ENCODE results near the gene CSKMT. TPM values are rescaled to one million over a fixed set of nuclear protein-coding genes. Genes with fewer than 3 reads are reported as not detected.
"Not testable (repeated sequence)": the region's sequence is repeated elsewhere in the genome, so short reads cannot be mapped to it uniquely, and the experiment has no call there.

Gene CSKMT
- total RNA-seq, 1 experiment from 2014 or later, result 4.5 TPM

DNA sequence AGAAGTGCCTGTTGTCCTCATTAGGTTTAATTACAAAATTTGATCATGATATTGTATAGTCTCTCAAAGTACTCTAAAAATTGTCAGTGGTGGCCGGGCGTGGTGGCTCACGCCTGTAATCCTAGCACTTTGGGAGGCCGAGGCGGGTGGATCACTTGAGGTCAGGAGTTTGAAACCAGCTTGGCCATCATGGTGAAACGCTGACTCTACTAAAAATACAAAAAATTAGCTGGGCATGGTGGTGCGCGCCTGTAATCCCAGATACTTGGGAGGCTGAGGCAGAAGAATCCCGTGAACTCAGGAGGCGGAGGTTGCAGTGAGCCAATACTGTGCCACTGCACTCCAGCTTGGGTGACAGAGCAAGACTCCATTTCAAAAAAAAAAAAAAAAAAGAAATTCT, 10.3 kb downstream of the CSKMT start:
- not testable (repeated sequence) for H3K4me2 ChIP-seq (ENCODE audit: low read depth, low read length, poor library complexity, severe bottlenecking); H3K27ac ChIP-seq (ENCODE audit: low read length); H3K27me3 ChIP-seq (ENCODE audit: low read length); H4K20me1 ChIP-seq (ENCODE audit: insufficient read depth, low read depth, low read length); H3K4me3 ChIP-seq (ENCODE audit: low read length); H3K9me3 ChIP-seq (ENCODE audit: low read length); DNase-seq; H3K9me2 ChIP-seq (replicated peaks; ENCODE audit: insufficient read depth, low read length); H3K9ac ChIP-seq (ENCODE audit: low read length); H2AFZ ChIP-seq (ENCODE audit: low read length); H3K36me3 ChIP-seq (ENCODE audit: insufficient read depth, low read length)
- Histone ChIP-seq H3K4me1 (ENCODE audit: low read length) (peaks cover 43% of the 10 kb centered on the region), H3K79me2 (ENCODE audit: low read length) (peaks cover 67% of the 10 kb centered on the region)

GRCh38 chr11:62676698-62677097, 11.6 kb downstream of the CSKMT start:
- H3K9ac ChIP-seq (ENCODE audit: low read length), result peak overlapping the region; percentile 97; the same call in 1 of the 2 replicates
- H3K27me3 ChIP-seq (ENCODE audit: low read length), result no peaks in the 10 kb centered on the region
- H3K27ac ChIP-seq (ENCODE audit: low read length), result no peak overlapping the region
- no peaks in the 10 kb centered on the region; the same call in 1 of the 2 replicates for H4K20me1 ChIP-seq (ENCODE audit: insufficient read depth, low read depth, low read length)
- no peaks in the 10 kb centered on the region for H3K9me2 ChIP-seq (replicated peaks; ENCODE audit: insufficient read depth, low read length)
- no peak overlapping the region for H2AFZ ChIP-seq (ENCODE audit: low read length)
- H3K4me2 ChIP-seq (ENCODE audit: low read depth, low read length, poor library complexity, severe bottlenecking), result peak overlapping the region; percentile 100
- H3K36me3 ChIP-seq (ENCODE audit: insufficient read depth, low read length), result peaks cover 9% of the 10 kb centered on the region; the same call in 1 of the 2 replicates
- H3K9me3 ChIP-seq (ENCODE audit: low read length), result no peaks in the 10 kb centered on the region
- DNase-seq, result peak; percentile 33
- H3K4me3 ChIP-seq (ENCODE audit: low read length), result no peak overlapping the region; the same call in 1 of the 2 replicates
- peaks cover 55% of the 10 kb centered on the region for H3K79me2 ChIP-seq (ENCODE audit: low read length)
- peaks cover 42% of the 10 kb centered on the region for H3K4me1 ChIP-seq (ENCODE audit: low read length)

DNA sequence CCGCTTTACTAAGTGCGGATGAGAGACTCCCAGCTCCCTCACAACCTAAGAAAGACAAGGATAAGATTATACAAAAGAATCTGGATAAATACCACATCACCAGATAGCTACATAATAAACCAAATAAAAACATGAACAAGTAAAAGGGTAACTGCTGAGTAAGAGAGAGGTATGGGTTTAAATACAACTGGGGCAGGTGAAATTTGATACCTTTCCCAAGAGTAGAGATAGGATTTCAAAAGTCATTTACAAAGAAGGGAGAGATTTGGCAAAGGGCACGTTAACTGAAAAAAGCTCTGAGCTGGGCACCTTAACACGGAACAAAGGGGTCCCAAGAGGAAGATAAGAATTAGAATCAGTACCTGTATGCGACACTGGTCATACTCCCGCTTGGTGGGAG, 12.0 kb downstream of the CSKMT start:
- Histone ChIP-seq H3K27ac (ENCODE audit: low read length) (no peak overlapping the region), H2AFZ (ENCODE audit: low read length) (no peak overlapping the region), H3K9me3 (ENCODE audit: low read length) (no peaks in the 10 kb centered on the region), H3K4me2 (ENCODE audit: low read depth, low read length, poor library complexity, severe bottlenecking) (peak overlapping the region; percentile 100), H3K79me2 (ENCODE audit: low read length) (peaks cover 51% of the 10 kb centered on the region), H3K27me3 (ENCODE audit: low read length) (no peaks in the 10 kb centered on the region), H4K20me1 (ENCODE audit: insufficient read depth, low read depth, low read length) (no peaks in the 10 kb centered on the region; the same call in 1 of the 2 replicates), H3K36me3 (ENCODE audit: insufficient read depth, low read length) (peaks cover 9% of the 10 kb centered on the region; the same call in 1 of the 2 replicates), H3K4me3 (ENCODE audit: low read length) (peak overlapping the region; percentile 98; the same call in 1 of the 2 replicates), H3K4me1 (ENCODE audit: low read length) (peaks cover 42% of the 10 kb centered on the region), H3K9ac (ENCODE audit: low read length) (peak overlapping the region; percentile 97), H3K9me2 (replicated peaks; ENCODE audit: insufficient read depth, low read length) (no peaks in the 10 kb centered on the region)
- peak; percentile 34 for DNase-seq

- peak; percentile 38 for DNase-seq
- H3K4me1 ChIP-seq (ENCODE audit: low read length), result peaks cover 38% of the 10 kb centered on the region
- peaks cover 9% of the 10 kb centered on the region; the same call in 1 of the 2 replicates for H3K36me3 ChIP-seq (ENCODE audit: insufficient read depth, low read length)
- H3K79me2 ChIP-seq (ENCODE audit: low read length), result peaks cover 47% of the 10 kb centered on the region
- peak overlapping the region; percentile 100 for H3K4me2 ChIP-seq (ENCODE audit: low read depth, low read length, poor library complexity, severe bottlenecking)
- H3K27me3 ChIP-seq (ENCODE audit: low read length), result no peaks in the 10 kb centered on the region
- no peaks in the 10 kb centered on the region for H3K9me2 ChIP-seq (replicated peaks; ENCODE audit: insufficient read depth, low read length)
- H3K9me3 ChIP-seq (ENCODE audit: low read length), result no peaks in the 10 kb centered on the region
- H2AFZ ChIP-seq (ENCODE audit: low read length), result no peak overlapping the region
- no peaks in the 10 kb centered on the region; the same call in 1 of the 2 replicates for H4K20me1 ChIP-seq (ENCODE audit: insufficient read depth, low read depth, low read length)
- peak overlapping the region; percentile 98 for H3K4me3 ChIP-seq (ENCODE audit: low read length)
- H3K27ac ChIP-seq (ENCODE audit: low read length), result no peak overlapping the region
- peak overlapping the region; percentile 97 for H3K9ac ChIP-seq (ENCODE audit: low read length)
Observed at GRCh38 chr11:62677714-62678113, 12.6 kb downstream of the CSKMT start.

GRCh38 chr11:62678433-62678769, 13.3 kb downstream of the CSKMT start:
- H3K9me2 ChIP-seq (replicated peaks; ENCODE audit: insufficient read depth, low read length), result no peaks in the 10 kb centered on the region
- H3K27me3 ChIP-seq (ENCODE audit: low read length), result no peaks in the 10 kb centered on the region
- H2AFZ ChIP-seq (ENCODE audit: low read length), result no peak overlapping the region
- H3K9me3 ChIP-seq (ENCODE audit: low read length), result no peaks in the 10 kb centered on the region
- H3K9ac ChIP-seq (ENCODE audit: low read length), result peak overlapping the region; percentile 97
- H4K20me1 ChIP-seq (ENCODE audit: insufficient read depth, low read depth, low read length), result no peaks in the 10 kb centered on the region; the same call in 1 of the 2 replicates
- H3K4me3 ChIP-seq (ENCODE audit: low read length), result peak overlapping the region; percentile 98
- H3K27ac ChIP-seq (ENCODE audit: low read length), result peak overlapping the region; percentile 73
- H3K4me1 ChIP-seq (ENCODE audit: low read length), result peaks cover 31% of the 10 kb centered on the region
- peak overlapping the region; percentile 100 for H3K4me2 ChIP-seq (ENCODE audit: low read depth, low read length, poor library complexity, severe bottlenecking)
- peaks cover 9% of the 10 kb centered on the region; the same call in 1 of the 2 replicates for H3K36me3 ChIP-seq (ENCODE audit: insufficient read depth, low read length)
- H3K79me2 ChIP-seq (ENCODE audit: low read length), result peaks cover 40% of the 10 kb centered on the region
- DNase-seq, result peak; percentile 54

GRCh38 chr11:62678770-62679696, 13.9 kb downstream of the CSKMT start, which contains the start of gene UBXN1:
Gene UBXN1 (minus strand): TSS chr11:62679073. CDS start chr11:62678923, 150 bp downstream.
- Histone ChIP-seq H3K9me2 (replicated peaks; ENCODE audit: insufficient read depth, low read length) (no peaks in the 10 kb centered on the region), H3K4me3 (ENCODE audit: low read length) (peak within 1 kb of the TSS; percentile 98), H2AFZ (ENCODE audit: low read length) (peak within 1 kb of the TSS; percentile 77), H3K36me3 (ENCODE audit: insufficient read depth, low read length) (peaks cover 9% of the 10 kb centered on the region; the same call in 1 of the 2 replicates), H3K9ac (ENCODE audit: low read length) (peak within 1 kb of the TSS; percentile 97), H4K20me1 (ENCODE audit: insufficient read depth, low read depth, low read length) (no peaks in the 10 kb centered on the region; the same call in 1 of the 2 replicates), H3K4me2 (ENCODE audit: low read depth, low read length, poor library complexity, severe bottlenecking) (peak within 1 kb of the TSS; percentile 100), H3K9me3 (ENCODE audit: low read length) (no peaks in the 10 kb centered on the region), H3K4me1 (ENCODE audit: low read length) (peaks cover 31% of the 10 kb centered on the region), H3K27ac (ENCODE audit: low read length) (peak within 1 kb of the TSS; percentile 73), H3K27me3 (ENCODE audit: low read length) (no peaks in the 10 kb centered on the region), H3K79me2 (ENCODE audit: low read length) (peaks cover 34% of the 10 kb centered on the region)
- DNase-seq, result peak; percentile 96

DNA sequence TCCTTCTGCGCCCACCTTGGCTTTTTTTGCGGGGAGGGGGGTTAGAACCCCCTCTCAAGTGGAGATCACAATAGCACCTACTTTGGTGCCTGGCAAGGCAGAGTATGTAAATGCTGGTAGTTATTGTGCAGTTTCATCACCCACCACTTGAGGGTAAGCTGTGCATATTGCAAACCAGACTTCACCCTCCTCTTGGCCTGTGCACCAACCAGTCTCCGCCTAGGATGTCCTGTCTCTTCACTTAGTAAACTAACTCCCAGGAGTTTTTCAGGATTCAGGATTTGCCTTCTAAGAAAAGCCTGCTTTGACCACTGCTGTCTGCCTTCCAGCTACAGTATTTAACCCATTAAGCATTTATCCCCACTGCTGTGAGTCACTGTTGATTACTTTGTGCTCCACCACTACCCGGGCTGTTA, 15.7 kb downstream of the CSKMT start:
- Histone ChIP-seq H3K27me3 (ENCODE audit: low read length) (no peaks in the 10 kb centered on the region), H3K4me1 (ENCODE audit: low read length) (peaks cover 31% of the 10 kb centered on the region), H4K20me1 (ENCODE audit: insufficient read depth, low read depth, low read length) (no peaks in the 10 kb centered on the region; the same call in 1 of the 2 replicates), H3K9me2 (replicated peaks; ENCODE audit: insufficient read depth, low read length) (no peaks in the 10 kb centered on the region), H3K4me2 (ENCODE audit: low read depth, low read length, poor library complexity, severe bottlenecking) (peak overlapping the region; percentile 54), H3K4me3 (ENCODE audit: low read length) (peak overlapping the region; percentile 32; the same call in 1 of the 2 replicates), H3K9me3 (ENCODE audit: low read length) (no peaks in the 10 kb centered on the region), H2AFZ (ENCODE audit: low read length) (peak overlapping the region; percentile 78), H3K9ac (ENCODE audit: low read length) (peak overlapping the region; percentile 58), H3K36me3 (ENCODE audit: insufficient read depth, low read length) (peaks cover 5% of the 10 kb centered on the region; the same call in 1 of the 2 replicates), H3K79me2 (ENCODE audit: low read length) (peaks cover 30% of the 10 kb centered on the region), H3K27ac (ENCODE audit: low read length) (peak overlapping the region; percentile 70)
- peak; percentile 92 for DNase-seq

GRCh38 chr11:62682518-62682917, 17.4 kb downstream of the CSKMT start:
- Histone ChIP-seq H2AFZ (ENCODE audit: low read length) (no peak overlapping the region), H3K27me3 (ENCODE audit: low read length) (no peaks in the 10 kb centered on the region), H3K36me3 (ENCODE audit: insufficient read depth, low read length) (no peaks in the 10 kb centered on the region; the same call in 1 of the 2 replicates), H3K4me3 (ENCODE audit: low read length) (no peak overlapping the region), H3K4me1 (ENCODE audit: low read length) (peaks cover 21% of the 10 kb centered on the region), H3K9me2 (replicated peaks; ENCODE audit: insufficient read depth, low read length) (no peaks in the 10 kb centered on the region), H4K20me1 (ENCODE audit: insufficient read depth, low read depth, low read length) (no peaks in the 10 kb centered on the region; the same call in 1 of the 2 replicates), H3K79me2 (ENCODE audit: low read length) (peaks cover 18% of the 10 kb centered on the region), H3K4me2 (ENCODE audit: low read depth, low read length, poor library complexity, severe bottlenecking) (no peak overlapping the region), H3K27ac (ENCODE audit: low read length) (no peak overlapping the region), H3K9ac (ENCODE audit: low read length) (no peak overlapping the region), H3K9me3 (ENCODE audit: low read length) (no peaks in the 10 kb centered on the region)
- no peak for DNase-seq

Measured in Karpas-422 (cell line).